Neuronal stem cell (in vitro differentiated cells): ENCODE measurements around the gene IRS2.

ENCODE experiments used
- DNase-seq: peaks from one replicate; pipeline ENCODE4 v3.0.0-alpha.2; 2013; ENCODE audit warnings: low spot score
- H2AFZ ChIP-seq: one replicate; pipeline ENCODE4 v1.6.1; 2013; ENCODE audit warnings: mild to moderate bottlenecking, low read length, inconsistent platforms
- H2AK5ac ChIP-seq: 2 replicates; pipeline ENCODE4 v1.6.1; 2013; ENCODE audit warnings: low read depth, mild to moderate bottlenecking, inconsistent platforms, low read length, moderate library complexity, mixed read lengths
- H2BK120ac ChIP-seq: 2 replicates; pipeline ENCODE4 v1.6.1; 2013; ENCODE audit warnings: low read depth, mild to moderate bottlenecking, inconsistent platforms, low read length, moderate library complexity, mixed read lengths
- H2BK12ac ChIP-seq: one replicate; pipeline ENCODE4 v1.6.1; 2013; ENCODE audit warnings: low read length, inconsistent platforms
- H2BK15ac ChIP-seq: 2 replicates; pipeline ENCODE4 v1.6.1; 2013; ENCODE audit warnings: mild to moderate bottlenecking, low read length, inconsistent platforms, mixed read lengths
- H2BK5ac ChIP-seq: one replicate; pipeline ENCODE4 v1.6.1; 2013; ENCODE audit warnings: inconsistent platforms, mild to moderate bottlenecking, low read length, moderate library complexity
- H3K14ac ChIP-seq: one replicate; pipeline ENCODE4 v1.6.1; 2013; ENCODE audit warnings: low read length, inconsistent platforms
- H3K18ac ChIP-seq: 2 replicates; pipeline ENCODE4 v1.6.1; 2013; ENCODE audit warnings: low read length, inconsistent platforms
- H3K23ac ChIP-seq: 2 replicates; pipeline ENCODE4 v1.6.1; 2013; ENCODE audit warnings: low read depth, mild to moderate bottlenecking, mixed read lengths, low read length, inconsistent platforms; ENCODE audit not compliant: poor library complexity
- H3K27ac ChIP-seq: replicated peaks from 3 replicates; pipeline ENCODE4 v1.5.1; 2013; ENCODE audit warnings: low read length, inconsistent platforms
- H3K27me3 ChIP-seq, 3 experiments: 2 replicates each; pipeline ENCODE4 v1.6.1; 2013; ENCODE audit warnings: low read length in 3 of 3, mild to moderate bottlenecking in 2 of 3, inconsistent platforms in 1 of 3, low read depth in 1 of 3, mixed read lengths in 1 of 3, moderate library complexity in 1 of 3; ENCODE audit not compliant: control insufficient read depth in 3 of 3, insufficient read depth in 3 of 3
- H3K36me3 ChIP-seq, 2 donors: replicated peaks in 1 of 2; 2 replicates each; pipeline ENCODE4 v1.6.1; 2013; ENCODE audit warnings: low read length in 2 of 2; ENCODE audit not compliant: control insufficient read depth in 2 of 2, insufficient read depth in 2 of 2
- H3K4ac ChIP-seq: 2 replicates; pipeline ENCODE4 v1.6.1; 2013; ENCODE audit warnings: inconsistent platforms, mild to moderate bottlenecking, low read length, moderate library complexity
- H3K4me1 ChIP-seq, 2 donors: 1 replicate in 1 of 2; 2 replicates in 1 of 2; pipeline ENCODE4 v1.6.1; 2013; ENCODE audit warnings: low read length in 2 of 2, low read depth in 1 of 2; ENCODE audit not compliant: control insufficient read depth in 2 of 2, insufficient read depth in 1 of 2
- H3K4me2 ChIP-seq: one replicate; pipeline ENCODE4 v1.6.1; 2013; ENCODE audit warnings: mild to moderate bottlenecking, low read length, inconsistent platforms; ENCODE audit not compliant: insufficient read depth, poor library complexity, severe bottlenecking
- H3K4me3 ChIP-seq, 2 donors: 2 replicates each; pipeline ENCODE4 v1.5.1; 2013; ENCODE audit warnings: low read length in 2 of 2, mild to moderate bottlenecking in 2 of 2, inconsistent platforms in 1 of 2, moderate library complexity in 1 of 2
- H3K79me1 ChIP-seq: one replicate; pipeline ENCODE4 v1.6.1; 2013; ENCODE audit warnings: low read depth, mild to moderate bottlenecking, inconsistent platforms, low read length, moderate library complexity
- H3K9ac ChIP-seq: one replicate; pipeline ENCODE4 v1.6.1; 2013; ENCODE audit warnings: mild to moderate bottlenecking, low read depth, low read length, inconsistent platforms; ENCODE audit not compliant: poor library complexity
- H3K9me3 ChIP-seq, 2 donors: replicated peaks in 1 of 2; 2 replicates each; pipeline versions ENCODE3 to v1.6.1; 2013; ENCODE audit warnings: low read length in 2 of 2, mild to moderate bottlenecking in 2 of 2, inconsistent platforms in 1 of 2, low read depth in 1 of 2, mixed read lengths in 1 of 2, moderate library complexity in 1 of 2; ENCODE audit not compliant: control insufficient read depth in 2 of 2, insufficient read depth in 1 of 2
- H4K8ac ChIP-seq: one replicate; pipeline ENCODE4 v1.6.1; 2013; ENCODE audit warnings: low read depth, mild to moderate bottlenecking, inconsistent platforms, low read length, moderate library complexity
- H4K91ac ChIP-seq: one replicate; pipeline ENCODE4 v1.6.1; 2013; ENCODE audit warnings: low read length, low read depth, mild to moderate bottlenecking, inconsistent platforms; ENCODE audit not compliant: poor library complexity
- WGBS, 2 donors: extraction: QIAGEN DNeasy Blood & Tissue Kit; methylation state at CpG; one replicate each; pipeline ENCODE4 v1.1.7; 2013; ENCODE audit warnings: missing lambda C conversion rate in 2 of 2, mixed read lengths in 1 of 2; ENCODE audit not compliant: insufficient read length in 2 of 2, insufficient replicate concordance in 1 of 2; ENCODE audit errors: extremely low coverage in 2 of 2; 5-methylcytosine and 5-hydroxymethylcytosine counted together

Gene IRS2

GRCh38 chr13:109787135-109787954, 962 bp upstream of the IRS2 start:
- Histone ChIP-seq H3K27me3 (no peaks in the 10 kb centered on the region), H2AK5ac (peak overlapping the region; percentile 25), H3K27ac (peak overlapping the region; percentile 87), H3K18ac (peak overlapping the region; percentile 97), H2BK120ac (peak overlapping the region; percentile 81), H2AFZ (peak overlapping the region; percentile 99), H3K9ac (peak overlapping the region; percentile 88), H4K8ac (no peak overlapping the region), H3K9me3 (peaks cover 0 to 5% of the 10 kb centered on the region in 2 donors), H3K4me3 (peak overlapping the region; percentile 72 to 94), H3K79me1 (peaks cover 31% of the 10 kb centered on the region), H4K91ac (no peak overlapping the region), H3K14ac (peak overlapping the region; percentile 97), H3K4ac (no peak overlapping the region), H2BK15ac (peak overlapping the region; percentile 92), H2BK5ac (peak overlapping the region; percentile 97), H3K4me2 (peak overlapping the region; percentile 77), H2BK12ac (peak overlapping the region; percentile 22), H3K23ac (peak overlapping the region; percentile 93), H3K36me3 (peaks cover 7 to 15% of the 10 kb centered on the region in 2 donors), H3K4me1 (peaks cover 2 to 7% of the 10 kb centered on the region in 2 donors)
- DNase-seq: peak; percentile 69
- no CpG with 5 or more reads among the region's 86 CpGs for WGBS, 2 donors

GRCh38 chr13:109785892-109786450, 412 bp downstream of the IRS2 start:
- DNase-seq: no peak
- no CpG with 5 or more reads among the region's 88 CpGs for WGBS, 2 donors
- peak overlapping the region; percentile 99 for H3K9ac ChIP-seq

GRCh38 chr13:109785141-109785891, 1.1 kb downstream of the IRS2 start:
- no CpG with 5 or more reads among the region's 98 CpGs for WGBS, 2 donors
- Histone ChIP-seq H3K23ac (peak overlapping the region; percentile 93), H3K79me1 (peaks cover 37% of the 10 kb centered on the region), H2BK120ac (no peak overlapping the region), H3K4me1 (peaks cover 4 to 7% of the 10 kb centered on the region in 2 donors), H3K18ac (peak overlapping the region; percentile 99), H3K9me3 (peaks cover 0 to 5% of the 10 kb centered on the region in 2 donors), H2AK5ac (peak overlapping the region; percentile 97), H3K27me3 (no peaks in the 10 kb centered on the region), H2AFZ (peak overlapping the region; percentile 88), H3K27ac (peak overlapping the region; percentile 54), H2BK15ac (peak overlapping the region; percentile 75), H4K91ac (no peak overlapping the region), H3K4ac (no peak overlapping the region), H3K4me3 (peak overlapping the region; percentile 72 to 99), H4K8ac (no peak overlapping the region), H2BK5ac (peak overlapping the region; percentile 82), H3K36me3 (peaks cover 16 to 22% of the 10 kb centered on the region in 2 donors), H3K9ac (peak overlapping the region; percentile 99), H2BK12ac (peak overlapping the region; percentile 90), H3K14ac (peak overlapping the region; percentile 89), H3K4me2 (peak overlapping the region; percentile 99)
- no peak for DNase-seq

More at GRCh38 chr13:109785892-109786450, 412 bp downstream of the IRS2 start:
- Histone ChIP-seq H3K4me3 (peak overlapping the region; percentile 72 to 99), H3K4ac (no peak overlapping the region), H3K9me3 (peaks cover 0 to 5% of the 10 kb centered on the region in 2 donors), H3K27ac (peak overlapping the region; percentile 81), H3K14ac (peak overlapping the region; percentile 89), H2BK15ac (peak overlapping the region; percentile 67), H3K4me2 (peak overlapping the region; percentile 99), H3K18ac (peak overlapping the region; percentile 99), H3K23ac (peak overlapping the region; percentile 93), H3K4me1 (peaks cover 5 to 7% of the 10 kb centered on the region in 2 donors), H3K79me1 (peaks cover 37% of the 10 kb centered on the region), H4K91ac (no peak overlapping the region), H2BK12ac (peak overlapping the region; percentile 90), H3K27me3 (no peaks in the 10 kb centered on the region), H2AFZ (peak overlapping the region; percentile 88), H3K36me3 (peaks cover 16 to 22% of the 10 kb centered on the region in 2 donors), H4K8ac (no peak overlapping the region), H2AK5ac (peak overlapping the region; percentile 70), H2BK120ac (no peak overlapping the region), H2BK5ac (peak overlapping the region; percentile 82)
